GM18511 (cell line): ENCODE results near the gene FOXO3.
"Not testable (repeated sequence)": the region's sequence is repeated elsewhere in the genome, so short reads cannot be mapped to it uniquely, and the experiment has no call there.

ENCODE experiments used
- ATAC-seq: cut with Tn5 transposase; IDR thresholded peaks from one replicate; pipeline ENCODE4 v1.9.1; 2021; ENCODE audit warnings: mild to moderate bottlenecking, moderate library complexity; ENCODE audit not compliant: unreplicated experiment

The FOXO3 gene

GRCh38 chr6:108680314-108680713 lies 119.6 kb downstream of the FOXO3 start:
- ATAC-seq, result not testable (repeated sequence)

- ATAC-seq, result not testable (repeated sequence)
These were observed 121.0 kb downstream of the FOXO3 start for GRCh38 chr6:108681721-108682120.

GRCh38 chr6:108682383-108683119 lies 121.8 kb downstream of the FOXO3 start:
- not testable (repeated sequence) for ATAC-seq

GRCh38 chr6:108683976-108684375 lies 123.3 kb downstream of the FOXO3 start:
- ATAC-seq, result not testable (repeated sequence)

GRCh38 chr6:108684771-108685329 lies 124.1 kb downstream of the FOXO3 start:
- ATAC-seq, result no peak

GRCh38 chr6:108685970-108686369 lies 125.3 kb downstream of the FOXO3 start:
- no peak for ATAC-seq

GRCh38 chr6:108686896-108687295 lies 126.2 kb downstream of the FOXO3 start:
- no peak for ATAC-seq

- no peak for ATAC-seq
These were observed 127.2 kb downstream of the FOXO3 start for GRCh38 chr6:108687921-108688320.

GRCh38 chr6:108689272-108690161 lies 128.8 kb downstream of the FOXO3 start:
- ATAC-seq, result no peak

- ATAC-seq, result no peak
These were observed 129.8 kb downstream of the FOXO3 start for GRCh38 chr6:108690326-108691049.

- no peak for ATAC-seq
These were observed 132.9 kb downstream of the FOXO3 start for GRCh38 chr6:108693430-108694154.

GRCh38 chr6:108694816-108695215 lies 134.1 kb downstream of the FOXO3 start:
- ATAC-seq, result no peak

GRCh38 chr6:108697561-108698161 lies 136.9 kb downstream of the FOXO3 start:
- no peak for ATAC-seq

- no peak for ATAC-seq
These were observed 138.0 kb downstream of the FOXO3 start for GRCh38 chr6:108698593-108699289.

GRCh38 chr6:108699290-108700041 lies 138.7 kb downstream of the FOXO3 start:
- no peak for ATAC-seq

GRCh38 chr6:108702106-108702851 lies 141.6 kb downstream of the FOXO3 start:
- ATAC-seq, result no peak

- no peak for ATAC-seq
These were observed 145.9 kb downstream of the FOXO3 start for GRCh38 chr6:108706649-108707048.
